ENCODE measurements around the gene FOXD1.

FOXD1 gene

DNA sequence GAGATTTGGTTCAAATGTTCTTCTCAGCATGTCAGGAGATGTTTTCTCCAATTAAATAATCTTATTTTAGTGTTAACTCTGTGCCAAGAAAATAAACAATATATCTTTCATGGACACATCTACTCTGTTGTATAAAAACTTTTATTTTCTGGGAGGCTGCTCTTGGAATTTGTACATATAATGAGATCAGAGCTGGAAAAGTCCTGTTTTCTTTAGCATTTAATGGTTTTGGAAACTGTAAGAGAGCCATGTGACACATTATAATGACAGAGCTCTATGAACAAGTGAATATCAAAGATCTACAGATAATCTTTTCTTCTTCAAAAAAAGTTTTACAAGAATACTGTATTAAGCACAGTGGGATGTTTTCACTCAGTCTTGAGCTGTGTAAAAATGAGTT lies 48.8 kb downstream of the FOXD1 start:
- H3K9ac ChIP-seq (ENCODE audit: low read length) = no peak overlapping the region
- no peaks in the 10 kb centered on the region for H3K36me3 ChIP-seq (ENCODE audit: insufficient read depth, low read length)
- H3K27ac ChIP-seq (ENCODE audit: low read depth, low read length) = no peak overlapping the region
- no peaks in the 10 kb centered on the region for H3K4me1 ChIP-seq (ENCODE audit: insufficient read depth, low read length)
- H3K9me3 ChIP-seq (ENCODE audit: low read length) = no peaks in the 10 kb centered on the region
- H3K27me3 ChIP-seq (ENCODE audit: control insufficient read depth in 1 of 2, insufficient read depth in 2 of 2, low read length in 2 of 2) = no peaks in the 10 kb centered on the region
- no peak overlapping the region for H3K4me3 ChIP-seq (ENCODE audit: low read depth in 1 of 2, low read length in 2 of 2)

All from muscle layer of colon (tissue), 2 donors.